C4-2B (cell line): ENCODE data around the gene GABRB1.

Source experiments
- CTCF ChIP-seq: fragments of 450-650 bp; conservative IDR thresholded peaks from 2 replicates; pipeline ENCODE4 v1.5.1; 2017; ENCODE audit warnings: mild to moderate bottlenecking
- ZFX ChIP-seq: fragments of 450-650 bp; IDR thresholded peaks from 2 replicates; pipeline ENCODE4 v1.6.1; 2017

DNA sequence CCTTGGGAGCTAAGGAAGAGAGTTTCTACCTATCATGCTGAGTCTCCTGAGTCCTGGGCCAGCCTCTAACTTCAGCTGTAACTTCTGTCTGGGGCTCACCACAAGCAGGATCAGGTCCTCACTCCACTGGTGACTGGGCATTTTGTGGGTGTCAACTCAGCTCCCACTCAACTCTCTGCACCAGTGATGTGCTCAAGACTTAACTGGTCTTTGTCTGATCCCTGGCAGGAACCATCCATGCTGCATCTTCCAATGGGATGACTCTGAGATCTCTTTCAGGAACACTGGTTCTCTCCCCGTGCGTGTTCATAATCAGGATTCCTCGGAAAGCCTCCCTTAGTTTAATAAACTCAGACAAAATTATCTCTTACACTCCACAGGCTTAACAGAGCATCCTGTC lies 349.8 kb downstream of the GABRB1 start:
- TF ChIP-seq CTCF (no peak), ZFX (no peak)
